Measurements from ENCODE around the gene CCDC148.

DNA sequence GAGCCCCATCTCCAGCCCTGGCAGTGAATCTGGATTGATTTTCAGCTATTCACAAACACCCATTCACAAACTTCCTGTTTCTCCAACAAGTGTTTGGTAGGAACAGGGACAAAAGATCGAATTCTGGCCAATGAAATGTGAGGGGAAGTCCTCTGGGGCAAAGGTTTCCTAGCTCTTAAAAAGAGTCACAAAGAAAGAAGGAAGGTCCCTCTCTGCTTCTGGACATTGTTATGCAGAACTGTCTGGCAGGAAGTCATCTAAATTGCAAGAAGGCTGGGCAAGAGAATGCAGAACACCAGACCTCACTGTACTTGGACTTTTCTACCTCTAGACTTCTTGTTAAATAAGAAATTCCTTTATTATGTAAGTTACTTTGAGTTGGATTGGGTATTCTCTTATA is 137.3 kb downstream of the CCDC148 start:
- no peak for TF ChIP-seq POLR2A (IDR thresholded peaks at IDR 0.05)
- TF ChIP-seq, protein P1, sequence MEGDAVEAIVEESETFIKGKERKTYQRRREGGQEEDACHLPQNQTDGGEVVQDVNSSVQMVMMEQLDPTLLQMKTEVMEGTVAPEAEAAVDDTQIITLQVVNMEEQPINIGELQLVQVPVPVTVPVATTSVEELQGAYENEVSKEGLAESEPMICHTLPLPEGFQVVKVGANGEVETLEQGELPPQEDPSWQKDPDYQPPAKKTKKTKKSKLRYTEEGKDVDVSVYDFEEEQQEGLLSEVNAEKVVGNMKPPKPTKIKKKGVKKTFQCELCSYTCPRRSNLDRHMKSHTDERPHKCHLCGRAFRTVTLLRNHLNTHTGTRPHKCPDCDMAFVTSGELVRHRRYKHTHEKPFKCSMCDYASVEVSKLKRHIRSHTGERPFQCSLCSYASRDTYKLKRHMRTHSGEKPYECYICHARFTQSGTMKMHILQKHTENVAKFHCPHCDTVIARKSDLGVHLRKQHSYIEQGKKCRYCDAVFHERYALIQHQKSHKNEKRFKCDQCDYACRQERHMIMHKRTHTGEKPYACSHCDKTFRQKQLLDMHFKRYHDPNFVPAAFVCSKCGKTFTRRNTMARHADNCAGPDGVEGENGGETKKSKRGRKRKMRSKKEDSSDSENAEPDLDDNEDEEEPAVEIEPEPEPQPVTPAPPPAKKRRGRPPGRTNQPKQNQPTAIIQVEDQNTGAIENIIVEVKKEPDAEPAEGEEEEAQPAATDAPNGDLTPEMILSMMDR (IDR thresholded peaks at IDR 0.05): no peak
